HG03442 (cell line): ENCODE data around the gene P2RX4.
"Not testable (repeated sequence)": the region's sequence is repeated elsewhere in the genome, so short reads cannot be mapped to it uniquely, and the experiment has no call there.

ENCODE experiments used
- ATAC-seq: cut with Tn5 transposase; IDR thresholded peaks from one replicate; pipeline ENCODE4 v1.9.1; 2021; ENCODE audit warnings: mild to moderate bottlenecking, moderate library complexity; ENCODE audit not compliant: unreplicated experiment

Gene P2RX4

GRCh38 chr12:121209624-121210572, at the start of gene P2RX4:
TSS of gene P2RX4 (plus strand) at chr12:121210129. CDS start at chr12:121210165, 36 bp downstream.
- peak; percentile 75 for ATAC-seq

GRCh38 chr12:121162384-121162783, 47.5 kb upstream of the P2RX4 start:
- no peak for ATAC-seq

- no peak for ATAC-seq
Observed at GRCh38 chr12:121162985-121163384, 46.9 kb upstream of the P2RX4 start.

GRCh38 chr12:121164839-121165238, 45.1 kb upstream of the P2RX4 start:
- not testable (repeated sequence) for ATAC-seq

GRCh38 chr12:121165316-121165715, 44.6 kb upstream of the P2RX4 start:
- no peak for ATAC-seq

- ATAC-seq: no peak
Observed at GRCh38 chr12:121166356-121166755, 43.6 kb upstream of the P2RX4 start.

- no peak for ATAC-seq
Observed at GRCh38 chr12:121167232-121167820, 42.6 kb upstream of the P2RX4 start.

- no peak for ATAC-seq
Observed at GRCh38 chr12:121167951-121168350, 42.0 kb upstream of the P2RX4 start.

- ATAC-seq: no peak
Observed at GRCh38 chr12:121170151-121170550, 39.8 kb upstream of the P2RX4 start.

GRCh38 chr12:121170611-121171260, 39.2 kb upstream of the P2RX4 start:
- no peak for ATAC-seq

GRCh38 chr12:121172145-121172544, 37.8 kb upstream of the P2RX4 start:
- no peak for ATAC-seq

GRCh38 chr12:121175383-121176119, 34.4 kb upstream of the P2RX4 start:
- no peak for ATAC-seq

- ATAC-seq: no peak
Observed at GRCh38 chr12:121176826-121177529, 33.0 kb upstream of the P2RX4 start.

- no peak for ATAC-seq
Observed at GRCh38 chr12:121181181-121181580, 28.7 kb upstream of the P2RX4 start.

GRCh38 chr12:121182222-121182893, 27.6 kb upstream of the P2RX4 start:
- no peak for ATAC-seq

GRCh38 chr12:121184425-121184824, 25.5 kb upstream of the P2RX4 start:
- no peak for ATAC-seq

- ATAC-seq: no peak
Observed at GRCh38 chr12:121184984-121185889, 24.7 kb upstream of the P2RX4 start.

- ATAC-seq: no peak
Observed at GRCh38 chr12:121186826-121187225, 23.1 kb upstream of the P2RX4 start.

GRCh38 chr12:121187501-121187900, 22.4 kb upstream of the P2RX4 start:
- no peak for ATAC-seq
